SK-N-SH (cell line): Measurements from ENCODE around the gene CSTB. TPM values are rescaled to one million over a fixed set of nuclear protein-coding genes. Genes with fewer than 3 reads are reported as not detected.

Source experiments
- CTCF ChIA-PET: fragments of 300-600, 350-600 bp; formaldehyde crosslinking; extraction: SDS; loops from one replicate; lab custom pipeline; 2021; lab: Yijun Ruan, JAX
- POLR2A ChIA-PET: fragments of 350-600 bp; sonication (Branson Sonifier 250); formaldehyde crosslinking; extraction: SDS; loops from one replicate; lab custom pipeline; 2020; ENCODE audit warnings: antibody characterized with exemption, inconsistent platforms; lab: Yijun Ruan, JAX
- DNase-seq: peaks from one replicate; pipeline ENCODE4 v3.0.0; 2012
- H2AFZ ChIP-seq: fragments of 200-600 bp; sonication (generic); 2 replicates; pipeline ENCODE4 v1.8.1; 2016; ENCODE audit warnings: antibody characterized with exemption, mild to moderate bottlenecking, low read depth
- H3F3A ChIP-seq: fragments of 200-600 bp; sonication (generic); replicated peaks from 2 replicates; pipeline ENCODE3; 2016; ENCODE audit warnings: antibody characterized with exemption, mild to moderate bottlenecking; ENCODE audit not compliant: insufficient read depth
- H3K27ac ChIP-seq, 2 experiments: fragments of 200-500 bp in 1 of 2; fragments of 200-600 bp in 1 of 2; sonication (Bioruptor generic) in 1 of 2; sonication (generic), shearing (Covaris generic) in 1 of 2; 2 replicates each; pipeline versions ENCODE4 v1.5.1 to v1.6.1; 2014 to 2016; ENCODE audit warnings: low read depth in 2 of 2, inconsistent platforms in 1 of 2, low read length in 1 of 2, mild to moderate bottlenecking in 1 of 2, mixed read lengths in 1 of 2
- H3K27me3 ChIP-seq: fragments of 200-600 bp; sonication (generic), shearing (Covaris generic); 2 replicates; pipeline ENCODE4 v1.6.1; 2016; ENCODE audit warnings: mixed run types; ENCODE audit not compliant: insufficient read depth
- H3K36me3 ChIP-seq, 2 experiments: fragments of 200-500 bp in 1 of 2; fragments of 200-600 bp in 1 of 2; sonication (Bioruptor generic) in 1 of 2; sonication (generic) in 1 of 2; replicated peaks in 1 of 2; 2 replicates each; pipeline versions ENCODE3 to v1.5.1; 2014 to 2016; ENCODE audit warnings: low read length in 1 of 2, mild to moderate bottlenecking in 1 of 2; ENCODE audit not compliant: insufficient read depth in 2 of 2, control insufficient read depth in 1 of 2
- H3K4me1 ChIP-seq, 2 experiments: fragments of 200-500 bp in 1 of 2; fragments of 200-600 bp in 1 of 2; sonication (Bioruptor generic) in 1 of 2; sonication (generic), shearing (Covaris generic) in 1 of 2; 2 replicates each; pipeline versions ENCODE4 v1.5.1 to v1.6.1; 2014 to 2016; ENCODE audit warnings: low read depth in 1 of 2, low read length in 1 of 2, mixed run types in 1 of 2; ENCODE audit not compliant: insufficient read depth in 2 of 2, control insufficient read depth in 1 of 2
- H3K4me2 ChIP-seq: fragments of 200-600 bp; sonication (generic), shearing (Covaris generic); 2 replicates; pipeline ENCODE4 v1.6.1; 2017; ENCODE audit warnings: mixed run types
- H3K4me3 ChIP-seq, 2 experiments: fragments of 200-500 bp in 1 of 2; fragments of 200-600 bp in 1 of 2; sonication (Bioruptor generic) in 1 of 2; sonication (generic), shearing (Covaris generic) in 1 of 2; 2 replicates each; pipeline versions ENCODE4 v1.5.1 to v1.8.1; 2014 to 2016; ENCODE audit warnings: low read depth in 2 of 2, inconsistent platforms in 1 of 2, low read length in 1 of 2, mild to moderate bottlenecking in 1 of 2, mixed read lengths in 1 of 2, moderate library complexity in 1 of 2
- H3K79me2 ChIP-seq: fragments of 200-600 bp; sonication (generic); 2 replicates; pipeline ENCODE4 v1.8.1; 2017; ENCODE audit warnings: mild to moderate bottlenecking; ENCODE audit not compliant: insufficient read depth
- H3K9ac ChIP-seq: fragments of 200-600 bp; sonication (generic); 2 replicates; pipeline ENCODE4 v1.6.1; 2017; ENCODE audit warnings: mixed run types
- H3K9me2 ChIP-seq: fragments of 200-600 bp; sonication (generic); 2 replicates; pipeline ENCODE4 v1.6.1; 2017; ENCODE audit warnings: mixed run types
- H3K9me3 ChIP-seq: fragments of 200-600 bp; sonication (generic); 2 replicates; pipeline ENCODE4 v1.6.1; 2017; ENCODE audit warnings: mixed run types, mild to moderate bottlenecking, moderate library complexity
- H4K20me1 ChIP-seq: fragments of 200-600 bp; sonication (generic); 2 replicates; pipeline ENCODE4 v1.6.1; 2017; ENCODE audit warnings: mild to moderate bottlenecking, mixed run types; ENCODE audit not compliant: insufficient read depth
- CHD2 ChIP-seq: fragments of 150-350 bp; IDR thresholded peaks from 2 replicates; pipeline ENCODE4 v1.6.1; 2018; ENCODE audit warnings: low read length; ENCODE audit not compliant: partially characterized antibody
- ELF1 ChIP-seq: IDR thresholded peaks from 2 replicates; pipeline ENCODE4 v1.4.0; 2012
- EP300 ChIP-seq, 2 experiments: IDR thresholded peaks; 2 replicates each; pipeline versions ENCODE4 v1.4.0 to v1.6.1; 2012; ENCODE audit warnings: borderline replicate concordance in 1 of 2, low read depth in 1 of 2, low read length in 1 of 2
- EZH2phosphoT487 ChIP-seq: fragments of 200-600 bp; sonication (generic); IDR thresholded peaks from 2 replicates; pipeline ENCODE4 v1.6.1; 2017; ENCODE audit warnings: low read depth, mixed run types, mild to moderate bottlenecking, antibody characterized with exemption, moderate library complexity, borderline replicate concordance
- FOXM1 ChIP-seq: IDR thresholded peaks from 2 replicates; pipeline ENCODE4 v1.4.0; 2012; ENCODE audit warnings: low read depth, mild to moderate bottlenecking
- GABPA ChIP-seq: IDR thresholded peaks from 2 replicates; pipeline ENCODE4 v1.4.0; 2012; ENCODE audit warnings: low read depth, mild to moderate bottlenecking
- GATA2 ChIP-seq: sonication (generic); formaldehyde crosslinking; IDR thresholded peaks from 2 replicates; pipeline ENCODE4 v1.5.0; 2020; ENCODE audit warnings: mild to moderate bottlenecking, missing genetic modification reagents
- JUND ChIP-seq: IDR thresholded peaks from 2 replicates; pipeline ENCODE4 v1.4.0; 2012
- NFIC ChIP-seq: IDR thresholded peaks from 2 replicates; pipeline ENCODE4 v1.4.0; 2012; ENCODE audit warnings: borderline replicate concordance
- POLR2AphosphoS5 ChIP-seq: IDR thresholded peaks from 2 replicates; pipeline ENCODE4 v1.6.1; 2012; ENCODE audit warnings: low read depth, low read length
- RCOR1 ChIP-seq: fragments of 150-350 bp; IDR thresholded peaks from 2 replicates; pipeline ENCODE4 v1.6.1; 2017; ENCODE audit warnings: antibody characterized with exemption, low read length
- RFX5 ChIP-seq: IDR thresholded peaks from 2 replicates; pipeline ENCODE4 v1.6.1; 2012; ENCODE audit warnings: mild to moderate bottlenecking, improper control_type of control experiment, low read length
- RXRA ChIP-seq: IDR thresholded peaks from 2 replicates; pipeline ENCODE4 v1.4.0; 2012; ENCODE audit warnings: low read depth, mild to moderate bottlenecking, borderline replicate concordance
- TCF12 ChIP-seq: IDR thresholded peaks from 2 replicates; pipeline ENCODE4 v1.4.0; 2012
- TEAD4 ChIP-seq: IDR thresholded peaks from 2 replicates; pipeline ENCODE4 v1.4.0; 2012; ENCODE audit warnings: mild to moderate bottlenecking, borderline replicate concordance; ENCODE audit not compliant: insufficient read depth
- USF1 ChIP-seq: IDR thresholded peaks from 2 replicates; pipeline ENCODE4 v1.4.0; 2012; ENCODE audit warnings: low read depth, borderline replicate concordance
- WGBS: methylation state at CpG from one replicate; pipeline ENCODE4 v1.1.6; 2017; ENCODE audit warnings: low lambda C conversion rate; 5-methylcytosine and 5-hydroxymethylcytosine counted together
- polyA plus RNA-seq, 3 experiments: library from polyadenylated mRNA; depleted of rRNA; stranded (reverse); fragments of >200 nt; gene quantifications; 2 replicates each; pipeline ENCODE4 v1.2.3, GENCODE V29; 2012
- TF ChIP-seq, protein P1 (sequence below): fragments of 150-350 bp; IDR thresholded peaks from 2 replicates; pipeline ENCODE4 v1.6.1; 2017; ENCODE audit warnings: antibody characterized with exemption, low read length, low read depth, borderline replicate concordance
- TF ChIP-seq, protein P2 (sequence below): IDR thresholded peaks from 2 replicates; pipeline ENCODE4; 2012

Gene CSTB
- polyA plus RNA-seq, 1 of the 3 experiments (the other 2 are of a cell fraction) = 101 TPM

DNA sequence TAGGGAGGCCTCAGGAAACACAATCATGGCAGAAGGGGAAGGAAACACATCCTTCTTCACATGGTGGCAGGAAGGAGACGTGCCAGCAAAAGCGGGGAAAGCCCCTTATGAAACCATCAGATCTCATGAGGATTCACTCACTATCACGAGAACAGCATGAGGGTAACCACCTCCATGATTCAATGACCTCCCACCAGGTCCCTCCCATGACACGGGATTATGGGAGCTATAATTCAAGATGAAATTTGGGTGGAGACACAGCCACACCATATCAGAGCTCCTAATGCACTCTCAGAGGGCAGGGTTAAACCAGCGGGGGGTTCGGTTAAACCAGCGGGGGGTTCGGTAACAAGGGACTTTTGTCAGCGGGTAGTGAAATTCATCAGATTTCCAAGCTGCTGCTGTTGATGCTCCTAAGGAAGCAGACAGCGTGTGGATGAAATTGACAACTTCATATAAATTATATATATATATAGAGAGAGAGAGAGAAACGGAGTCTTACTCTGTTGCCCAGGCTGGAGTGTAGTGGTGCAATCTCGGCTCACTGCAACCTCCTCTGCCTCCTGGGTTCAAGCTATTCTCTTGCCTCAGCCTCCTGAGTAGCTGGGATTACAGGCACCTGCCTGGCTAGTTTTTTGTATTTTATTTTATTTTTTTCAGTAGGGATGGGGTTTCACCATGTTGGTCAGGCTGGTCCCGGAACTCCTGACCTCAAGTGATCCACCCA lies 4.2 kb downstream of the CSTB start:
- POLR2A ChIA-PET = interaction anchor here (0.6 to 0.8 kb wide), 2 partner anchors 43 to 939 kb away, joined by 3 to 4 read pairs; no protein-coding TSS in a partner anchor
- no peak overlapping the region for H3K9ac ChIP-seq
- CTCF ChIA-PET = interaction anchor here (1.0 to 1.4 kb wide), 5 partner anchors 10 to 203 kb away, joined by 3 to 6 read pairs (median 3); partner anchors contain the start of gene RRP1
- DNase-seq = no peak
- no peaks in the 10 kb centered on the region for H4K20me1 ChIP-seq
- 91% methylated on average over 13 of the region's 13 CpGs for WGBS
- no peak overlapping the region for H2AFZ ChIP-seq
- no peak for TF ChIP-seq CHD2
- TF ChIP-seq TCF12 = no peak
- H3K4me1 ChIP-seq = peaks cover 0 to 11% of the 10 kb centered on the region in 2 experiments; a peak in 2 of 4 replicates
- H3K9me2 ChIP-seq = no peaks in the 10 kb centered on the region
- H3K36me3 ChIP-seq = peaks cover 10 to 13% of the 10 kb centered on the region in 2 experiments
- no peak overlapping the region for H3K27ac ChIP-seq
- no peak overlapping the region for H3K4me3 ChIP-seq
- H3K4me2 ChIP-seq = no peak overlapping the region
- no peaks in the 10 kb centered on the region for H3K9me3 ChIP-seq
- peaks cover 17% of the 10 kb centered on the region; the same call in 1 of the 2 replicates for H3K79me2 ChIP-seq
- peaks cover 17% of the 10 kb centered on the region for H3F3A ChIP-seq
- no peaks in the 10 kb centered on the region for H3K27me3 ChIP-seq

GRCh38 chr21:43771199-43771675 lies 4.9 kb downstream of the CSTB start:
- ChIA-PET POLR2A (no interaction called here), CTCF (interaction anchor here (1.0 to 1.5 kb wide), 5 partner anchors 9 to 204 kb away, joined by 3 to 4 read pairs (median 3); no protein-coding TSS in a partner anchor)
- no peak for DNase-seq
- H3K4me2 ChIP-seq = no peak overlapping the region
- no peaks in the 10 kb centered on the region for H3K9me3 ChIP-seq
- peaks cover 17% of the 10 kb centered on the region; the same call in 1 of the 2 replicates for H3K79me2 ChIP-seq
- no peak overlapping the region for H2AFZ ChIP-seq
- no peak for TF ChIP-seq FOXM1
- no peak for TF ChIP-seq EP300 (IDR thresholded peaks at IDR 0.05; ENCODE audit: borderline replicate concordance in 1 of 2, low read depth in 1 of 2, low read length in 1 of 2)
- no peak for TF ChIP-seq RFX5
- TF ChIP-seq NFIC = no peak
- TF ChIP-seq GABPA = no peak
- no peak for TF ChIP-seq JUND
- TF ChIP-seq GATA2 (CRISPR knock-in tag) = no peak
- no peak for TF ChIP-seq ELF1
- TF ChIP-seq, protein P1, sequence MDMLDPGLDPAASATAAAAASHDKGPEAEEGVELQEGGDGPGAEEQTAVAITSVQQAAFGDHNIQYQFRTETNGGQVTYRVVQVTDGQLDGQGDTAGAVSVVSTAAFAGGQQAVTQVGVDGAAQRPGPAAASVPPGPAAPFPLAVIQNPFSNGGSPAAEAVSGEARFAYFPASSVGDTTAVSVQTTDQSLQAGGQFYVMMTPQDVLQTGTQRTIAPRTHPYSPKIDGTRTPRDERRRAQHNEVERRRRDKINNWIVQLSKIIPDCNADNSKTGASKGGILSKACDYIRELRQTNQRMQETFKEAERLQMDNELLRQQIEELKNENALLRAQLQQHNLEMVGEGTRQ = no peak
- no peak for TF ChIP-seq EZH2phosphoT487
- TF ChIP-seq CHD2 = no peak
- TF ChIP-seq RCOR1 = no peak
- TF ChIP-seq RXRA = no peak
- no peak for TF ChIP-seq POLR2AphosphoS5
- TF ChIP-seq TEAD4 = no peak
- TF ChIP-seq, protein P2, sequence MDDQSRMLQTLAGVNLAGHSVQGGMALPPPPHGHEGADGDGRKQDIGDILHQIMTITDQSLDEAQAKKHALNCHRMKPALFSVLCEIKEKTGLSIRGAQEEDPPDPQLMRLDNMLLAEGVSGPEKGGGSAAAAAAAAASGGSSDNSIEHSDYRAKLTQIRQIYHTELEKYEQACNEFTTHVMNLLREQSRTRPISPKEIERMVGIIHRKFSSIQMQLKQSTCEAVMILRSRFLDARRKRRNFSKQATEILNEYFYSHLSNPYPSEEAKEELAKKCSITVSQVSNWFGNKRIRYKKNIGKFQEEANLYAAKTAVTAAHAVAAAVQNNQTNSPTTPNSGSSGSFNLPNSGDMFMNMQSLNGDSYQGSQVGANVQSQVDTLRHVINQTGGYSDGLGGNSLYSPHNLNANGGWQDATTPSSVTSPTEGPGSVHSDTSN = no peak
- TF ChIP-seq USF1 = no peak
- no peaks in the 10 kb centered on the region for H4K20me1 ChIP-seq
- H3K9ac ChIP-seq = no peak overlapping the region
- H3K9me2 ChIP-seq = no peaks in the 10 kb centered on the region
- no peak overlapping the region for H3K4me3 ChIP-seq
- H3K4me1 ChIP-seq = peaks cover 0 to 11% of the 10 kb centered on the region in 2 experiments; a peak in 2 of 4 replicates
- WGBS = 89% methylated on average over 12 of the region's 13 CpGs
- H3K36me3 ChIP-seq = peaks cover 10 to 13% of the 10 kb centered on the region in 2 experiments
- peaks cover 17% of the 10 kb centered on the region for H3F3A ChIP-seq
- H3K27me3 ChIP-seq = no peaks in the 10 kb centered on the region
- no peak overlapping the region for H3K27ac ChIP-seq
